CD4-positive, alpha-beta T cell treated with Interleukin-1 beta for 1 hour (primary cell): ENCODE measurements around the gene MTX2.
"Not testable (repeated sequence)": the region's sequence is repeated elsewhere in the genome, so short reads cannot be mapped to it uniquely, and the experiment has no call there.

Source experiments
- DNase-seq, 2 donors: peaks; one replicate each; pipeline ENCODE4 v3.0.0-alpha.2; 2020 to 2022

Gene MTX2

DNA sequence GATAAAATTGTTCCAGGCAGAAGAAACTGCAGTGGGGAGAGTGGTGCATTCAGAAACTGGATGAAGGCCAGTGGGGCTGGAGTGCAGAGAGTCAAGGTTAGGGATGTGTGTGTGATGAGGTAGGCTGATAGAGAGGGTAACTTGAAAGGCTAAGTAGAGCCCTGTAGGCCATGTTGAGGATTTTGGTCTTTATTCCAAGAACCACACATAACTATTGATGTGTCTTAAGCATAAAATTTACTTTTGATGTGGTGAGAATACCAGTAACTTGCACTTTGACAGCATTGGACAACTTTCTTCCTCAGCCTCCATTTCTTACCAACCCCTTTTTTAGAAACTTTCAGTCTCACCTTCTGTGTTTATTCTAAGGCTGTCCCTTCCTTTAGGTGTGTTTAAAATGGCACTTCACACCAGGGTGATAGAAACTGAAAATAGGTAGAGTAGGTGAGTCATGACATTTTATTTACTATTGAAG is 22.6 kb downstream of the MTX2 start:
- no peak for DNase-seq

DNA sequence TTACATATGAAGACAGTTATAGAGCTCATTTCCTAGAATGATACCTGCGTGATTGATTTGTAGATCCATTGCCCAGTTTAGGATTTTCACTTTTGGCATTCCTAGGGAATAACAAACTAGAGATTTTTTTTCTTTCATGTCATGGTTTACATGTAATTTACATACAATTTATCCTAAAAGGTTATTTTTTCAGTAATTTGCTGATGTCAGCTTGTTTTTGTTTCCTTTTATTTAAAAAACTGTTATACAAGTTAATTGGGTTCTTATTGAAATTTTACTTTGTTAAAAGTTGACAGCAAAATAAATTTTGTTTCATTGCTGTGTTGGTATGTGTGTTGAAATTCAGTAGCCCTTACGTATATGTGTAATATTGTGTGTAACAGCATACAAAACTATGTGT is 23.4 kb downstream of the MTX2 start:
- DNase-seq = no peak

DNA sequence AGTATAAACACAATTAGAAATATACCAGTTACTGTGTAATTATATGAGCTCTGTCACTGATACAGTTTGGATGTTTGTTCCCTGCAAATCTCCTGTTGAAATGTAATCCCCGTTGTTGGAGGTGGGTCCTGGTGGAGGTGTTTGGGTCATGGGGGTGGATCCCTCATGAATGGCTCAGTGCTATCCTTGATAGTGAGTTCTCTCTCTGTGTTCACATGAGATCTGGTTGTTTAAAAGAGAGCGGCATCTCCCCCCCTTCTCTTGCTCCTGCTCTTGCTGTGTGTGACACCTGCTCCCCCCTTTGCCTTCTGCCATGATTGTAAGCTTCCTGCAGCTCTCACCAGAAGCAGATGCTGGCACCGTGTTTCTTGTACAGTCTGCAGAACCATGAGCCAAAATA is 24.1 kb downstream of the MTX2 start:
- no peak for DNase-seq

DNA sequence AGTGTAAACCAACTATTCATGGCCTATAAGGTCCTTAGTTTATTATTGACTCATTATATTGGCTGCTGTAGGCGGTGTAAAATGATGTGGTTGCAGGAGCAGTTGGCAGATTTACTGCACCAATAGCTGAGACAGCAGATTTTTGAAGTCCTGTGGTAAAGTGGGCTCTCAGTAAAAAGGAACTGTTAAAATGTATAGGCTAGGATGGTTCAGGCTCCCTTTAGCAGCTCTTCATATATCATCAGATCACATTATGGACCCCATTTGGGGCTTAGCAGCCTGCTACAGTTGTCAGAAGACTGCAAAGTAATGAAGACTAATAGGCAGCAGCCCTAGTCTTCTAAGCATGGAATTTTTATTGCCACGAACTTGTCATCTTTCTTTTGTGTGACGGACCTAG is 27.8 kb downstream of the MTX2 start:
- DNase-seq = no peak

DNA sequence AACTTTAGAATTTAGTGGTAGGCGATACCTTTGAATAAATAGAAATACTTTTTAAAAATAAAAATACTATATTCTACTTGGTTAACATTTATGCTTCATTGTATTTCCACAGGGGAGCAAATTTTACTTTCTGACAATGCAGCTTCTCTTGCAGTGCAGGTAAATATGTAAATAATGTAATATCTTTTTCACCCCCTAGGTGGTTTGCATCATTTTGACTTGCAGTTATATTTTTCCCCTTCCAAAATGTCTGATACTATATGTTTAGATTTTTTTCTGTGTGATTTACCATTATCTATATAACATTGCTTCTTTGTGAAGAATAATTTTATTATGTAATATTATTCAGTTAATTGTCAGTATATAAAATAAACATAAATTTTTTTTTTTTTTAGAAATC is 28.5 kb downstream of the MTX2 start:
- no peak for DNase-seq

DNA sequence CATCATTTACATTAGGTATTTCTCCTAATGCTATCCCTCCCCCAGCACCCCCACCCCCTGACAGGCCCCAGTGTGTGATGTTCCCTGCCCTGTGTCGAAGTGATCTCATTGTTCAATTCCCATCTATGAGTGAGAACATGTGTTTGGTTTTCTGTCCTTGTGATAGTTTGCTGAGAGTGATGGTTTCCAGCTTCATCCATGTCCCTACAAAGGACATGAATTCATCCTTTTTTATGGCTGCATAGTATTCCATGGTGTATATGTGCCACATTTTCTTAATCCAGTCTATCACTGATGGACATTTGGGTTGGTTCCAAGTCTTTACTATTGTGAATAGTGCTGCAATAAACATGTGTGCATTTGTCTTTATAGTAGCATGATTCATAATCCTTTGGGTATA is 36.8 kb downstream of the MTX2 start:
- not testable (repeated sequence) for DNase-seq

DNA sequence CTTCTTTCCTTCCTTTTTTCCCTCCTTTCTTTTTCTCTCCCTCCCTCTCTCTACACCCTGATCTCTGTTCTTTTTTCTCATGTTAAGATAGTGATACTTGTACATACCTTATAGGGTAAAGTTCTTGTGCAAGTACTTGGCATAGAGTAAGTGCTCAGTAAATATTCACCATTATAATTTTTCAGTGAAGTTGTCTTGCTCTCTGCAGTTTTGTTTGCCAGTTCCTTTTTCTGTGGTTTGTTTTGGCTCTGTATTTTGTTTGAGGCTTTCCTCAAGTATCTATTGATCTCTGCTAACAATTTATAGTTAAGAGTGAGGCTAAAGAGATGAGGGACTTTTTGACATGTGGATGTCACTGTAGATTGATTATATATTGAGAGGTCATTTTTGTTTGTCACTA is 48.0 kb downstream of the MTX2 start:
- DNase-seq = no peak

DNA sequence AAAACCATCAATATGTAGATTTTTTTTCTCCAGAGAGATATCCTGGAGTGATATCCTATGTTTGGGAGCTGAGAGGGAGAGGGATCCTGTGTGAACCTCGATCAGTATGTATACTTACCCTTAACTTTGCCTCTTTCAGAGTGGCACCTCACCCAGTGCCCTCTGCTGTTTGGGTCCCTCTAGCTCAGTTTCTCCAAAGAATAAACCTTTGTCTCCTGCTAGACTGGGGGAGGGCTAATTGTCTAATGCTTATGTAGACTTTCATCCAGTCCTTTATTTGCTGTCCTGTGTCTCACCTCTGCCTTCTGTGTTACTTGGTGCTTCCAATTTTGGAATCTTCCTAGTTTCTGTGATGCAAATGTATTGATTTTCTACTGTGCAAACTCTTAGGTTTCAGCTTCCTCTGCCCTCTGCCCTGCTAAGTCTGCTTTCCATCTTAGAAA is 48.4 kb downstream of the MTX2 start:
- no peak for DNase-seq

DNA sequence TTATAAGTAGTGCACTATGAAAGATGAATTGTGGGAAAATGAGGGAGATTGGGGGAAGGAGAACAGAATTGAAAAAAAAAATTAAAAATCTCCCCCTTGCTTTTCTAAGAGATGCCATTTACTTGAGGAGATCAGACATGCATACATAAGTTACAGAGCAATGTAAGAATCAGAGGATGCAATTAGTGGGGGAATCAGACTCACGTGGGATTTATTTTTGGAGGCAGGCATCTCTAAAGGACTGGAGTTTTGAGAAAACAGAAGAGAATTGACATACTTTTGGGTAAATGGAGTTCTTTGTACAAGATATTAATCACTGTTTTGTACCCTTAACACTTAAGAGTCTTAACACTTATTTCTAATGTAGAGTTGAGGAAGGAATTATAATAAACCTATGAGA is 52.7 kb downstream of the MTX2 start:
- no peak for DNase-seq

DNA sequence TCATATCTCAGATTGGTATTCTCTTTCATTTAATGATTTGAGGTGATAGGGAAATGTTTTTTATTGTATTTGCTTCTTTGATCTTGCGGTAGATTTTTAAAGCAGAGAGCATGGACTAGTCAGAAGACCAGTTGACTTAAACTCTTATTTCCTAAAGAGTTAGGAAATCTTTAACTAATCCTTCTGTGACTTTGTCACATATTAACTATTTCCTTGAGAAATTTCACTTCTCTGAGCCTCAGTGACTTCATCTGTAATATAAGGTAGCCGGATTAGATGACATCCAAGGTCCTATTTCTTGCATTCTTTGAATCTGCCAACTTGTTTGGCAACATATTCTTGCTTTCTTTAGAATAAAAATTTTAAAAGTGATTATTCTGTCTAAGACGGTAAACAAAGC is 55.6 kb downstream of the MTX2 start:
- DNase-seq = no peak

DNA sequence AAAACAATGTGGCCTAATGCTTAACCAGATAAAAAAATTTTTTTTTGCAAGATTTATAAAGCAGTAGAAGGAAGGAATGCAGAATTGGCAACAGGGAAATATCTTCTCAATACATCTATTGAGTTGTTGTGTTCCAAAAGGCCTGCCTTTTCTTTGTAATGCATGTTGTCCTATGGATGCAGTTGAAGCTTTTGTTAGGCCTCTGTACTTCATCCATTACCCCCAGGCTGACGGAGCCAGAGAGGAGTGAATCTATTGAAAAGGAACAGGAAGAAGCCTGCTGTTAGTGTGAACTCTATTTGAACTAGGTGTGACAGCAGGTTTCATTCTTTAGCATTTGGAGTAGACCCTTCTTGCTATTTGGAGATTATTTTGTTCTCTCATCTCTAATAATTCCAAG is 56.5 kb downstream of the MTX2 start:
- no peak for DNase-seq

DNA sequence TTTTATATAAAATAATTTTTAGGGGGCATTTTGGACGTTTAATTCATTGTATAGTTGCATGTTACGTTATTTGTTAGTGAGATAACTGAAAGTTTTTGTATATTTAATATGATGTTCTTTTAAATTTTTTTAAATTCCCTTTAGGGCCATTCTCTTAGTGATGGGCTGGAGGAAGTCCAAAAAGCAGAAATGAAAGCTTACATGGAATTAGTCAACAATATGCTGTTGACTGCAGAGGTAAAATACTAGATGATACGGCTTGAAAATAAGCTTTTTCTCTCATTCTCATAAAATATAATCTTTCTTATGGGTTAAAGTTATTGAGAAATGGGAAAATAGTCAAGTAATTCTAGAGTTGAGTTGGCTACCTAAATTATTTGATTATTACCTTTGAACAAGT is 58.9 kb downstream of the MTX2 start:
- no peak for DNase-seq

DNA sequence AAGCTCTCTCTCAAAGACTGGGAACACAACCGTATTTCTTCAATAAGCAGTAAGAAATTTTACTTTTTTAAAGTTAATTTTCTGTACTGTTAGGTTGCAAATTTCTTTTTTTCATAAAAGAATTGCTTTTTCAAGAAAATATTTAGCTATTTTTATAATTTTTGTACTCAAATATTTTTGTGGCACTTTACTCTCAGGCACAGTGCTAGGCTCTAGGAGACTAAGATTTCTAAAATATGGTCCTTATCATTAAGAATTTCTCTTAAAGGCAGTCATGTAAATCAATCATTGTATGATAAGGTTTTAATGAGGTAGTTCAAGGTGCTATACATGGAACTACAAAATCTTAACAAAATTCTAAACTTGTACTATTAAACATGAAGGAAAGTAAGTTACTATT is 61.4 kb downstream of the MTX2 start:
- DNase-seq = no peak

DNA sequence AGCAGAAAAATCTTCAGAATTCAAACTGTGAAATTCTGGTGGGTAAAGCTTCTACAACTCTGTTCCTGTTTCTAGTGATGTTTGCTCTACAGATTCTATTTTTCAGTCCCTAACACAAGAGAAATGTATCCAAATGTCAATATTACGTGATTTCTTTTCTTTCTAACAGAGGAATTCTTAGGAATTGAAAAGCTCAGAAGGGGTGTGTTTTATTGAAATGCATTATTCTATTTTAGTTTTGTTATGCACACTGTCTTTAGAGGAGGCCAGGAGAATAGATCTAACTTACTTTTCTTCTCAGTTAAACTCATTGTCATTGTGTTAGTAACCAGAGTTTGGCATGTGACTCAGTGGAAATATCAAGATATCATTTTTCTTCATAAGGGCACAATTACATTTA is 62.4 kb downstream of the MTX2 start:
- no peak for DNase-seq

DNA sequence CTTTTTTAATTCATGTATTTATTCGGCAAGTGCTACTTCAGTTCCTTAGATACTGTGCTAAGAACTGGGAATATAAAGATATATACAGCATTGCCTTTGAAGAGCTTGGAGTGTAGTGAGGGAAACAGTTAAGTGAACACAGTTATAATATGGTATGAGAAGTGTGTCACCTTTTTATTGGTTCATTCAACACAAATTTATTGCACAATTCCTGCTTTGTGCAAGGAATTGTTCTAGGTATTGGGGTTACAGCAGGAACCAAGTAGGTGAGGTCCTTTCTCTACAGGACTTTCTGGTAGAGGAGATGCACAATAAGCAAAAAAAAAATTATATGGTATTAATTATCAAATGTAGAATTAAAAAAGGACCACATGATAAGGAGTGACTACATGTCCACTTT is 65.5 kb downstream of the MTX2 start:
- DNase-seq = no peak

DNA sequence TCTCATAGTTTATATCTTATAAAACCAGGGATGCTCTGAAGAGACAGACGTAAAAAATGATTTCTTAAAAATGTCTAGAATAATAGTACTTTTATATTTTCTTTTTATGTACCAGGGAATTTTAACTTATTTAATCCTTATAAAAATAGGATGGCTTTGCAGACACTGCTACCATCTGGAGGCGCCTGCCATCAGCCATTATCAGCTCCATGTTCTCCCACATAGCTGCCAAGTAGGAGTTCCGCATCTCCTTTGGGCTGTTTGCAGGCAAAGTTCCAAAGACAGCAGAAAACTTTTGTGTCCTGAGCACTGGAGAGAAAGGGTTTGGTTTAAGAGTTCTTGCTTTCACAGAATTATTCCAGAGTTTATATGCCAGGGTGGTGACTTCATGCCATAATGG is 69.2 kb downstream of the MTX2 start:
- no peak for DNase-seq

DNA sequence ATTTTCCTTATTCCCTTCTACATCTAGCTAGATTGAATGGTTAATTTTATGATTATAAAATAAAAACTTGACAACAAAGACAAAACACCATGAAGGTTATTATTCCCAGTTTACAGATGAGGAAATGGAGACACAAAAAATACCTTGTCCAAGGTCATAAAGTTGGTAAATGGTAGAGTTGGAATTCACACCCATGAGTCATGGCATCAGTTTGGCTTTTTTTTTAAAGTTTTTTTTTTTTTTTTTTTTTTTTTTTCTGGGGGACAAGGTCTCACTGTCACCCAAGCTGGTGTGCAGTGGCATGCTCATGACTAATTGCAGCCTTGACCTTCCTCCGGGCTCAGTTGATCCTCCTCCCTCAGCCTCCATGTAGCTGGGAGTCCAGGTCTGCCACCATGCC is 70.0 kb downstream of the MTX2 start:
- DNase-seq = no peak

DNA sequence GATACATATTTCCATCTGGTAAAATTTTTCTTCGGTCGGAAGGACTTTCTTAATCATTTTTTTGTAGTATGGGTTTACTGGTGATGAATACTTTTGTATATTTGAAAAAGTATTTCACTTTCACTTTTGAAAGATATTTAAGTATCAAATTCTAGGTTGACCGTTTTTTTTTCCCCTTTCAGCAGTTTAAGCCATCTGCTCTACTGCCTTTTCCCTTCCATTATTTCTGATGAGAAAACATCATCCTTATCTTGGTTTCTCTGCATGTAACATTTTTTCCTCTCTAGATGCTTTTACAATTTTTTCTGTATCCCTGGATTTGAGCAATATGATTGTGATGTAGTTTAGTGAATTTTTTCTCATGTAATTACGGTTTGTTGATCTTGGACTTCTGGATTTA is 87.0 kb downstream of the MTX2 start:
- no peak for DNase-seq

DNA sequence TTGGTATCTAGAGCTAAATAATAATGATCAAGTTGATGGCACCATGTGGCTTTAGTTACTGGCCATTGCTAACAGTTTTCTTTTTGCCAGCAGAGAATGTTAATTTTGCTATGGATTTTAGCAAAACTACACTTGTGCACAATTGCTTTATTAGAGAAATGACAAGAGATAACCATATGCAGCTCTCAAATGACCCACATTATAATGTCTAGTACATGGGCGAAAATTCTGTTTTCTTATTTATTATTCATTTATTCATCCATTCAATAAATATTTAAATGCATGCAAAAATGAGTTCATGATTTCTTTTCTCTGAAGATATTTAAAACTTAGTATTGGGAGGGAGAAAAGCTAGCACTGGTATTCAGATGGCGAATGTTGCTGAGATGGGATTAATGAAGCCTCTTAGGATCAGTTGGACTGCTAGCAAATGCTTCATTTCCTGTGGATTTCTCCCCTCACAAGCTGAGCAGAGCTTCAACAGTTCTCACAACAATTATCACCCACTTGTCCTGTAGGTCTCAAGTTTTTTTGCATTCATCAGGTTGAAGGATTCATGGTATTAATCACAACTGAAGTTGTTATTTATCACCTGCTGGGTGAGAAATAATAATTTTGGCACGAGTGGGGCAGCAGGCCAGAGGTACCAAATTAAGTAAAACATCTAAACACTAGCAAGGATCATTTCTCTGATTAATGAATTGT is 95.2 kb downstream of the MTX2 start:
- DNase-seq = no peak

DNA sequence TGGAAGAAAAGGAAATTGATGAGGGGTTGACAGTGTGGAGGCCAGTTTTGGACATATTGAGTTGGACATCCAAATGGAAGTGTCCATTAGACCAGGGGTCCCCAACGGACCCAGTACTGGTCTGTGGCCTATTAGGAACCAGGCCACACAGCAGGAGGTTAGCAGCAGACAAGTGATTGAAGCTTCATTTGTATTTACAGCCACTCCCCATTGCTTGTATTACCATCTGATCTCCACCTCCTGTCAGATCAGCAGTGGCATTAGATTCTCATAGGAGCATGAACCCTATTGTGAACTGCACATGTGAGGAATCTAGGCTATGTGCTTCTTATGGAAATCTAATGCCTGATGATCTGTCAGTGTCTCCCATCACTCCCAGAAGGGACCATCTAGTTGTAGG is 99.1 kb downstream of the MTX2 start:
- no peak for DNase-seq

DNA sequence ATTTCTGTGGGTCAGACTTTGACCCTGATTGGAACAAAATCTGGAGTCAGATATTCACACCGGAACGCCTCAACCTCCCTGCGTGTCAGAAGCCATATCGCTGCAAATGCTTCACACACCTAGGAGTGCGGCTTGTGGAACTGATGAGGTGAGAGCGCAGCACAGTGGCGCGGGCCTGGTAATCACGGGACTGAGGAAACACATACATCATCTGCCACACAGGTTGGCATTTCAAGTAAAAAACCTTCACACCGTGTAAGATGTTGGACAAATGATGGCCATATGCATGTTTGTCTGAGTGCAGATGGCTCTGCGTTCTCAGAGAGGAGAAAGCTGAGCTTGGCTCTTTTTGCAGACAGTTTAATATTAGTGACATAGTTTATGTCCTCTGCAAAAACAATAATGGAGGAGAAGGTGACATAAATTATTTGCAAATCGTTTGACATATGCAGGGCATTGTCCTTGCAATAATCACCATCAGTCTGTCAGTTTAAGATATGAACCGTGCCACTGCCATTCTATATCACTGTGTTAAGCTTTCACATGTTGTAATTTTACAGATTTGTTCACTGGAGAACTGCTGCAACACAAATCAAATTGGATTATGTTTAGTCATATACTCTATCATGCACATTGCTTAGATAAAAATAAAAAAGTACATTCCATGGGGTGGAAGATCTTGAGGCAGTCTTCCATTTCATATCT is 101.4 kb downstream of the MTX2 start:
- DNase-seq = no peak

DNA sequence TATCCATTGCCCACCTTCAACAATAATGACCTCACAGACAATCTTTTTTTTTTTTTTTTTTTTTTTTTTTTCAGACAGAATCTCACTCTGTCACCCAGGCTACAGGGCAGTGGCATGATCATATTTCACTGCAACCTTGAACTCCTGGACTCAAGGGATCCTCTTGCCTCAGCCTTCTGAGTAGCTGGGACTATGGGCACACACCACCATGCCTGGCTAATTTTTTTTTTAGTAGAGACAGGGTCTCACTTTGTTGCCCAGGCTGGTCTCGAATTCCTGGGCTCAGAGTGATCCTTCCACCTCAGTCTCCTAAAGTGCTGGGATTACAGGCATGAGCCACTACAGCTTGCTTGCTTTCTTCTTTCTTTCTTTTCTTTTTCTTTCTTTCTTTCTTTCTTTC is 103.9 kb downstream of the MTX2 start:
- not testable (repeated sequence) for DNase-seq

DNA sequence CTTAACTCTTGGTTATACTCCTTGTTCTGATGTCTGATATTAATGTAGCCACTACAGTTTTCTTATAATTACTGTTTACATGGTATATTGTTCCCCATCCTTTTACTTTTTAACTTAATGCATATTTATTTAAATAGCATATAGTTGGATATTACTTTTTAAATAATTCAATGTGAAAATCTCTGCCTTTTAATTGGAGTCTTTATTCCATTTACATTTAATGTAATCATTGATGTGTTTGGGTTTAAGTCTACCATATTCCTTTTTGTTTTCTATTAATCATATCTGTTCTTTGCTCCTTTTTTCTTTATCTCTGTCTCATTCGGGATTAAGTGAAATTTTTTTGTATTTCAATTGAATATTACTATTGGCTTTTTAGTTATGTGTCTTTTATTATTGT is 109.1 kb downstream of the MTX2 start:
- DNase-seq = no peak

DNA sequence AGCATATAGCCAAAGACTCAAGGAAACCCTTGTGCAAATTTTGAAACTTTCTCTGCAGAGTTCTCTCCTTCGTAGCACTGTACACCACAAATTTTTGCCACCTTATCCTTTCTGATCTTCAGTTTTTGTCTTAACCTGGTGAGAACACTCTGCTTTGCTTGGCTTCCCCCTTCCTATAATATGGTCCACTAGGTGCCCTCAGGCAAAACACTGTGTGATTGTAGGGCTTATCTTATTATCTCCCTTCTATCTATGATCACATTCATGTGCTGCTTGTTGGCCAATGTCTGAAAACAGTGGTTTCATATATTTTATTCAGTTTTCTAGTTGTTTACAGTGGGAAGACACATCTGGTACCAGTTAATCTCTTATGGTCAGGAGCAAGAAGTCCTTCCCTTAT is 111.1 kb downstream of the MTX2 start:
- DNase-seq = no peak

DNA sequence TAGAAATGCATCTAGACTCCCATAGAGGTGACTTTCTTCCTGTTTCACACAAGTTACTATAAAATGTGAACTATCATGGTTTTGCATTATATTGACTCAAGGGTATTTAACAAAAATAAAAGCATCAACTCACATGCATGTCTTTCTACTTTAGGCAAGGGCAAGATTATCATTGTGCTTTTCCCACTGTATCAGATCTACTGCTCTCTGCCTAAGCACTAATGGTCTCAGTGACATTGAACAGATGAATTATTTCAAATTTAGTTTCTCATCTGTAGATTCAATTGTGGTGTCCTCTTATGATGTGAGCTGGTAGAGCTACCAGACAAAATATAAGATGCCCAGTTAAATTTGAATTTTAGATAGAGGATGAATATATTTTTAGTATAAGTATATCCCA is 113.9 kb downstream of the MTX2 start:
- DNase-seq = no peak
